Esophagus muscularis mucosa (tissue), 4 donors: ENCODE results near the gene COL4A3. TPM values are rescaled to one million over a fixed set of nuclear protein-coding genes. Genes with fewer than 3 reads are reported as not detected.
A peak's percentile ranks its signal among the peaks of the same experiment; 100 is the strongest.

Source experiments
- DNase-seq: peaks from one replicate; pipeline ENCODE4 v3.0.0-alpha.2; 2017; ENCODE audit errors: extremely low spot score
- H3K27ac ChIP-seq, 4 donors: fragments of 200-600 bp; sonication (generic); replicated peaks in 1 of 4; 1 replicate in 3 of 4; 2 replicates in 1 of 4; pipeline ENCODE4 v1.5.1; 2016 to 2019; ENCODE audit warnings: mild to moderate bottlenecking in 1 of 4
- H3K27me3 ChIP-seq, 4 donors: fragments of 200-600 bp; sonication (generic); one replicate each; pipeline versions ENCODE4 v1.5.1 to v1.6.0; 2016 to 2019
- H3K36me3 ChIP-seq, 4 donors: fragments of 200-600 bp; sonication (generic); one replicate each; pipeline ENCODE4 v1.5.1; 2016 to 2019
- H3K4me1 ChIP-seq, 4 donors: fragments of 200-600 bp; sonication (generic); one replicate each; pipeline ENCODE4 v1.5.1; 2016 to 2019
- H3K4me3 ChIP-seq, 4 donors: fragments of 200-600 bp; sonication (generic); 1 replicate in 2 of 4; 2 replicates in 2 of 4; pipeline ENCODE4 v1.5.1; 2016 to 2019; ENCODE audit warnings: mild to moderate bottlenecking in 4 of 4, moderate library complexity in 1 of 4
- H3K9me3 ChIP-seq, 4 donors: fragments of 200-600 bp; sonication (generic); 1 replicate in 3 of 4; 2 replicates in 1 of 4; pipeline ENCODE4 v1.5.1; 2016 to 2019
- CTCF ChIP-seq, 3 experiments: fragments of 200-600 bp in 2 of 3; fragments of 450-650 bp in 1 of 3; sonication (generic) in 2 of 3; IDR thresholded peaks; one replicate each; pipeline ENCODE4 v1.5.1; 2017 to 2019; ENCODE audit warnings: antibody characterized with exemption in 3 of 3, mild to moderate bottlenecking in 2 of 3, moderate library complexity in 1 of 3
- EP300 ChIP-seq: sonication (generic); formaldehyde crosslinking; IDR thresholded peaks from one replicate; pipeline ENCODE4 v1.6.1; 2017; ENCODE audit warnings: antibody characterized with exemption
- POLR2A ChIP-seq: fragments of 450-650 bp; IDR thresholded peaks from one replicate; pipeline ENCODE4 v1.6.1; 2017; ENCODE audit warnings: antibody characterized with exemption, moderate library complexity, mild to moderate bottlenecking, low read depth
- POLR2AphosphoS5 ChIP-seq, 2 donors: sonication (generic); formaldehyde crosslinking; IDR thresholded peaks; one replicate each; pipeline ENCODE4 v1.6.1; 2017; ENCODE audit warnings: antibody characterized with exemption in 2 of 2
- whole genome bisulfite sequencing: methylation state at CpG from one replicate; pipeline ENCODE4 v1.1.5; 2018; 5-methylcytosine and 5-hydroxymethylcytosine counted together
- intact Hi-C: fragments of 100-400 bp; cut with DNase I; formaldehyde crosslinking; loops from one replicate; pipeline ENCODE4 v1.15.1; 2023
- total RNA-seq, 4 donors: library from RNA; depleted of rRNA; stranded (reverse); fragments of >200 nt; gene quantifications; one replicate each; pipeline versions ENCODE4 v1.1.0 to v1.2.1, GENCODE V29; 2016

COL4A3 gene
- total RNA-seq, 4 donors from 2014 or later: 1.9 to 10.8 (median 4.3) TPM

DNA sequence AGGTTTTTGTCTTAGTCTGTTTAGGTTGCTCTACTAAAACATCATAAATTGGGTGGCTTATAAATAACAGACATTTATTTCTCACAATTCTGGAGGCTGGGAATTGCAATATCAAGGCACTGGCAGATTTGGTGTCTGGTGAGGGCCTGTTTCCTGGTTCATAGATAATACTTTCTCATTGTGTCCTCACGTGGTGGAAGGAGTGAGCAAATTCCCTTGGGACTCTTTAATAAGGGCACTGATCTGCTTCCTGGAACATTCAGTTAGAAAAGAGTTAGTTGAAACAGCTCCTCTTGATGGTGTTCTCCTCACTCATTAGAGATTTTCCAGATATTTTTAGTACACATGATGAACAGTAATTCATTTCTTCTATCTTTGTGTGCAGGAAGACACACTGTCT, 22.3 kb downstream of the COL4A3 start:
- Histone ChIP-seq H3K4me1 (peaks cover 0 to 7% (median 0%) of the 10 kb centered on the region in 4 donors), H3K27me3 (no peaks in the 10 kb centered on the region), H3K36me3 (no peaks in the 10 kb centered on the region), H3K27ac (no peak overlapping the region), H3K4me3 (no peak overlapping the region), H3K9me3 (peaks cover 0 to 4% (median 0%) of the 10 kb centered on the region in 4 donors)
- TF ChIP-seq POLR2A (no peak), EP300 (no peak), CTCF (IDR thresholded peaks at IDR 0.05) (no peak), POLR2AphosphoS5 (IDR thresholded peaks at IDR 0.05) (no peak)
- WGBS: 18% methylated on average over 1 of the region's 1 CpG
- intact Hi-C loops: no loop called here
- peak; percentile 39 for DNase-seq

GRCh38 chr2:227188292-227188691, 23.9 kb downstream of the COL4A3 start:
- intact Hi-C loops: no loop called here
- H3K4me1 ChIP-seq: peaks cover 0 to 7% (median 0%) of the 10 kb centered on the region in 4 donors
- H3K27me3 ChIP-seq: no peaks in the 10 kb centered on the region
- no peak overlapping the region for H3K27ac ChIP-seq
- H3K9me3 ChIP-seq: peaks cover 0 to 4% (median 0%) of the 10 kb centered on the region in 4 donors
- no peaks in the 10 kb centered on the region for H3K36me3 ChIP-seq
- peak; percentile 34 for DNase-seq
- H3K4me3 ChIP-seq: no peak overlapping the region
- 48% methylated on average over 6 of the region's 6 CpGs for WGBS
- TF ChIP-seq CTCF (IDR thresholded peaks at IDR 0.05) (no peak), EP300 (no peak), POLR2AphosphoS5 (IDR thresholded peaks at IDR 0.05) (no peak), POLR2A (no peak)

GRCh38 chr2:227191367-227191766, 26.9 kb downstream of the COL4A3 start:
- H3K9me3 ChIP-seq: no peaks in the 10 kb centered on the region
- WGBS: 64% methylated on average over 3 of the region's 3 CpGs
- intact Hi-C loops: no loop called here
- H3K36me3 ChIP-seq: no peaks in the 10 kb centered on the region
- peaks cover 0 to 7% (median 0%) of the 10 kb centered on the region in 4 donors for H3K4me1 ChIP-seq
- H3K27me3 ChIP-seq: no peaks in the 10 kb centered on the region
- no peak overlapping the region for H3K27ac ChIP-seq
- TF ChIP-seq EP300 (no peak), POLR2A (no peak), POLR2AphosphoS5 (IDR thresholded peaks at IDR 0.05) (no peak), CTCF (IDR thresholded peaks at IDR 0.05) (no peak)
- no peak overlapping the region for H3K4me3 ChIP-seq
- no peak for DNase-seq

DNA sequence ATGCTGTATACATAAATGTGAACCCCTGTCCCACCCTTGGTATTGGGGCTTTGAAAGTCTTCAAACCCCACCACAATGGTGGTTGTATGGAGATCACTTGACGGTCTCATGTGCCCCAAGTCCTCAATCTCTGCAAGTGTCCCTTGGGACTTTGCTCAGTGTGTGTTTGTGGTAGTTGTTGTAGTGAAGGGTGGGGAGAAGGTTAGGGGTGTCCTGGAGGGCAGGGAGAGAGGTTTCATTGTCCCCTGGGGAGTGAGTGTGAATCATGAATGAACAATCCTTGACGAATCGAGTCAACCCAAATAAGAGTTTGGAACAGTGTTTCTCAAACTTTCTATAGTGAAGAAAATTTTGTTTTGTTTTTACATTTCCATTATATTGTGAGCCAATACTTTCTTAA, 28.1 kb downstream of the COL4A3 start:
- Histone ChIP-seq H3K9me3 (no peaks in the 10 kb centered on the region), H3K4me3 (no peak overlapping the region), H3K27ac (no peak overlapping the region), H3K4me1 (peaks cover 0 to 6% (median 0%) of the 10 kb centered on the region in 4 donors), H3K27me3 (no peaks in the 10 kb centered on the region), H3K36me3 (no peaks in the 10 kb centered on the region)
- TF ChIP-seq POLR2A (no peak), CTCF (IDR thresholded peaks at IDR 0.05) (no peak), POLR2AphosphoS5 (IDR thresholded peaks at IDR 0.05) (no peak), EP300 (no peak)
- 77% methylated on average over 3 of the region's 3 CpGs for WGBS
- DNase-seq: no peak
- intact Hi-C loops: no loop called here

- intact Hi-C loops: no loop called here
- TF ChIP-seq EP300 (no peak), POLR2A (no peak), CTCF (IDR thresholded peaks at IDR 0.05) (no peak)
- WGBS: 68% methylated on average over 2 of the region's 2 CpGs
- Histone ChIP-seq H3K4me3 (no peak overlapping the region), H3K27ac (no peak overlapping the region), H3K4me1 (no peaks in the 10 kb centered on the region), H3K27me3 (no peaks in the 10 kb centered on the region), H3K9me3 (no peaks in the 10 kb centered on the region), H3K36me3 (no peaks in the 10 kb centered on the region)
- DNase-seq: peak; percentile 86
Observed at GRCh38 chr2:227194219-227194618, 29.8 kb downstream of the COL4A3 start.
